Stimulated activated CD8-positive, alpha-beta memory T cell treated with anti-CD3 and anti-CD28 coated beads, Interleukin-12 subunit alpha, Interleukin-12 subunit beta, amount 100 ng/mL, for 1 hour (primary cell): Measurements from ENCODE around the gene LDHAL6B.

Source experiments
- DNase-seq: peaks from one replicate; pipeline ENCODE4 v3.0.0-alpha.2; 2020; ENCODE audit warnings: low read depth

Gene LDHAL6B

GRCh38 chr15:59252137-59252536, 45.5 kb downstream of the LDHAL6B start:
- DNase-seq = no peak

- DNase-seq = no peak
Observed at GRCh38 chr15:59255680-59256336, 49.2 kb downstream of the LDHAL6B start.

GRCh38 chr15:59256482-59256881, 49.8 kb downstream of the LDHAL6B start:
- no peak for DNase-seq

- DNase-seq = no peak
Observed at GRCh38 chr15:59257140-59257539, 50.5 kb downstream of the LDHAL6B start.
